Measurements from ENCODE around the gene ESRRB.

GRCh38 chr14:76434220-76434619, 58.3 kb downstream of the ESRRB start:
- no peak for TF ChIP-seq POLR2A (IDR thresholded peaks at IDR 0.05)
- no peak for TF ChIP-seq CTCF (IDR thresholded peaks at IDR 0.05)

All from heart left ventricle (tissue), 13 donors.